SU-DHL-6 (cell line): ENCODE measurements around the gene TMEM200B.

Source experiments
- EZH2phosphoT487 ChIP-seq: fragments of 200-600 bp; sonication (generic), shearing (Covaris generic); conservative IDR thresholded peaks from 2 replicates; pipeline ENCODE4 v1.6.1; 2018; ENCODE audit warnings: mild to moderate bottlenecking, antibody characterized with exemption, low read length, moderate library complexity, mixed read lengths
- TF ChIP-seq, protein P1 (sequence below): fragments of 200-600 bp; sonication (generic); IDR thresholded peaks from one replicate; pipeline ENCODE4 v1.5.1; 2017; ENCODE audit warnings: antibody characterized with exemption, mild to moderate bottlenecking, low read length, moderate library complexity; ENCODE audit not compliant: insufficient read depth, poor library complexity, severe bottlenecking

DNA sequence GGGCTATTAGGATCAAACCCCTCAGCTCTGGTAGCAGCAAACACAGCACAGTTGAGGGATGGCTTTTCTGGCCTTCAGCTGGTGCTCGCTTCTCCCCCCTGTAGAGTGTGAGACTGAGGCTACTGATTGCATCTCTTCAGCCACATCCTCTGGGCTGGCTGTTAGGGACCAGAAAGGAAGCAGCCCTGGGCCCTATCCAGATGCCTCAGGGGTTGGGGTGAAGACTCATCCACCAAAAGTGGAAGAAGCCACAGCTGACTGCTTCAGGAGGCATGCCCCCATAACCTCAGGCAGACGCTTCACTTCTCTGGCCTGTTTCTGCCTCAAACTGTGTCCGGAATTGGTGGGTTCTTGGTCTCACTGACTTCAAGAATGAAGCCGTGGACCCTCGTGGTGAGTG, 6.2 kb upstream of the TMEM200B start:
- TF ChIP-seq, protein P1, sequence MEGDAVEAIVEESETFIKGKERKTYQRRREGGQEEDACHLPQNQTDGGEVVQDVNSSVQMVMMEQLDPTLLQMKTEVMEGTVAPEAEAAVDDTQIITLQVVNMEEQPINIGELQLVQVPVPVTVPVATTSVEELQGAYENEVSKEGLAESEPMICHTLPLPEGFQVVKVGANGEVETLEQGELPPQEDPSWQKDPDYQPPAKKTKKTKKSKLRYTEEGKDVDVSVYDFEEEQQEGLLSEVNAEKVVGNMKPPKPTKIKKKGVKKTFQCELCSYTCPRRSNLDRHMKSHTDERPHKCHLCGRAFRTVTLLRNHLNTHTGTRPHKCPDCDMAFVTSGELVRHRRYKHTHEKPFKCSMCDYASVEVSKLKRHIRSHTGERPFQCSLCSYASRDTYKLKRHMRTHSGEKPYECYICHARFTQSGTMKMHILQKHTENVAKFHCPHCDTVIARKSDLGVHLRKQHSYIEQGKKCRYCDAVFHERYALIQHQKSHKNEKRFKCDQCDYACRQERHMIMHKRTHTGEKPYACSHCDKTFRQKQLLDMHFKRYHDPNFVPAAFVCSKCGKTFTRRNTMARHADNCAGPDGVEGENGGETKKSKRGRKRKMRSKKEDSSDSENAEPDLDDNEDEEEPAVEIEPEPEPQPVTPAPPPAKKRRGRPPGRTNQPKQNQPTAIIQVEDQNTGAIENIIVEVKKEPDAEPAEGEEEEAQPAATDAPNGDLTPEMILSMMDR, result no peak
- TF ChIP-seq EZH2phosphoT487, result no peak
